ENCODE data around the gene SNX24. TPM values are rescaled to one million over a fixed set of nuclear protein-coding genes. Genes with fewer than 3 reads are reported as not detected.
"Not testable (repeated sequence)": the region's sequence is repeated elsewhere in the genome, so short reads cannot be mapped to it uniquely, and the experiment has no call there.

The SNX24 gene
- polyA plus RNA-seq, 3 donors = 4.8 to 13.0 (median 5.0) TPM

- 62 to 84% (median 72%) methylated on average over 6 to 7 of the region's 7 CpGs for WGBS, 3 donors
- no peak overlapping the region for H3K27ac ChIP-seq (ENCODE audit: low read depth, low read length)
Measured at GRCh38 chr5:122943050-122943698, 97.8 kb downstream of the SNX24 start.

GRCh38 chr5:122944051-122944450 is 98.6 kb downstream of the SNX24 start:
- H3K27ac ChIP-seq (ENCODE audit: low read depth, low read length) = no peak overlapping the region
- 92 to 100% (median 97%) methylated on average over 1 of the region's 1 CpG for WGBS, 3 donors

- H3K27ac ChIP-seq (ENCODE audit: low read depth, low read length) = no peak overlapping the region
- WGBS, 3 donors = 90 to 100% (median 100%) methylated on average over 1 of the region's 1 CpG
Measured at GRCh38 chr5:122947372-122947771, 102.0 kb downstream of the SNX24 start.

- 53 to 79% (median 78%) methylated on average over 3 of the region's 3 CpGs for WGBS, 3 donors
- H3K27ac ChIP-seq (ENCODE audit: low read depth, low read length) = no peak overlapping the region
Measured at GRCh38 chr5:122947772-122948171, 102.4 kb downstream of the SNX24 start.

GRCh38 chr5:122948319-122948718 is 102.9 kb downstream of the SNX24 start:
- no peak overlapping the region for H3K27ac ChIP-seq (ENCODE audit: low read depth, low read length)
- 76 to 92% (median 87%) methylated on average over 2 of the region's 2 CpGs for WGBS, 3 donors

GRCh38 chr5:122951658-122952057 is 106.2 kb downstream of the SNX24 start:
- 92 to 96% (median 96%) methylated on average over 8 of the region's 8 CpGs for WGBS, 3 donors
- H3K27ac ChIP-seq (ENCODE audit: low read depth, low read length) = no peak overlapping the region

GRCh38 chr5:122954719-122955118 is 109.3 kb downstream of the SNX24 start:
- H3K27ac ChIP-seq (ENCODE audit: low read depth, low read length) = no peak overlapping the region

GRCh38 chr5:122957457-122957856 is 112.0 kb downstream of the SNX24 start:
- H3K27ac ChIP-seq (ENCODE audit: low read depth, low read length) = no peak overlapping the region

GRCh38 chr5:122959740-122960445 is 114.5 kb downstream of the SNX24 start:
- 54 to 66% (median 56%) methylated on average over 4 of the region's 4 CpGs for WGBS, 3 donors

GRCh38 chr5:122963305-122963704 is 117.9 kb downstream of the SNX24 start:
- no peak overlapping the region for H3K27ac ChIP-seq (ENCODE audit: low read depth, low read length)

More at GRCh38 chr5:122959740-122960445, 114.5 kb downstream of the SNX24 start:
- no peak overlapping the region for H3K27ac ChIP-seq (ENCODE audit: low read depth, low read length)

GRCh38 chr5:122965111-122965510 is 119.7 kb downstream of the SNX24 start:
- 23 to 94% (median 75%) methylated on average over 1 of the region's 1 CpG for WGBS, 3 donors
- H3K27ac ChIP-seq (ENCODE audit: low read depth, low read length) = no peak overlapping the region

GRCh38 chr5:122967085-122967484 is 121.7 kb downstream of the SNX24 start:
- no peak overlapping the region for H3K27ac ChIP-seq (ENCODE audit: low read depth, low read length)
- WGBS, 3 donors = 82 to 94% (median 93%) methylated on average over 7 of the region's 7 CpGs

GRCh38 chr5:122967625-122968024 is 122.2 kb downstream of the SNX24 start:
- H3K27ac ChIP-seq (ENCODE audit: low read depth, low read length) = no peak overlapping the region
- 68 to 88% (median 80%) methylated on average over 8 of the region's 8 CpGs for WGBS, 3 donors

- not testable (repeated sequence) for H3K27ac ChIP-seq (ENCODE audit: low read depth, low read length)
- WGBS, 3 donors = 88 to 96% (median 95%) methylated on average over 6 of the region's 6 CpGs
Measured at GRCh38 chr5:122968056-122968455, 122.6 kb downstream of the SNX24 start.

GRCh38 chr5:122971333-122971732 is 125.9 kb downstream of the SNX24 start:
- H3K27ac ChIP-seq (ENCODE audit: low read depth, low read length) = no peak overlapping the region
- WGBS, 3 donors = 81 to 91% (median 90%) methylated on average over 2 of the region's 2 CpGs

- 92 to 98% (median 95%) methylated on average over 4 of the region's 4 CpGs for WGBS, 3 donors
- H3K27ac ChIP-seq (ENCODE audit: low read depth, low read length) = no peak overlapping the region
Measured at GRCh38 chr5:122972877-122973276, 127.5 kb downstream of the SNX24 start.

GRCh38 chr5:122973759-122974158 is 128.3 kb downstream of the SNX24 start:
- not testable (repeated sequence) for H3K27ac ChIP-seq (ENCODE audit: low read depth, low read length)
- WGBS, 3 donors = 89 to 97% (median 95%) methylated on average over 1 of the region's 1 CpG

- not testable (repeated sequence) for H3K27ac ChIP-seq (ENCODE audit: low read depth, low read length)
Measured at GRCh38 chr5:122974251-122974650, 128.8 kb downstream of the SNX24 start.

GRCh38 chr5:122977319-122977718 is 131.9 kb downstream of the SNX24 start:
- 35 to 87% (median 79%) methylated on average over 2 of the region's 2 CpGs for WGBS, 3 donors
- no peak overlapping the region for H3K27ac ChIP-seq (ENCODE audit: low read depth, low read length)

More at GRCh38 chr5:122974251-122974650, 128.8 kb downstream of the SNX24 start:
- 98 to 99% (median 99%) methylated on average over 3 of the region's 3 CpGs for WGBS, 3 donors

- no peak overlapping the region for H3K27ac ChIP-seq (ENCODE audit: low read depth, low read length)
- 20 to 88% (median 88%) methylated on average over 2 of the region's 2 CpGs for WGBS, 3 donors
Measured at GRCh38 chr5:122978068-122978467, 132.7 kb downstream of the SNX24 start.
